Stimulated activated memory B cell treated with anti-CD40 and anti-IgM and Interleukin-4, amounts not matched to agents 10 μg/mL and 1 μg/mL and 100 μg/mL, for 72 hours (primary cell): Measurements from ENCODE around the gene ZBTB49.
A peak's percentile ranks its signal among the peaks of the same experiment; 100 is the strongest.

Source experiments
- ATAC-seq: fragments of 150-1000 bp; cut with Tn5 transposase; 2 replicates; pipeline ENCODE4 v1.10.0; 2021
- H3K27ac Mint-ChIP-seq: one replicate; pipeline ENCODE4 v1.8.0; 2022; ENCODE audit warnings: mild to moderate bottlenecking, mixed read lengths
- H3K27me3 Mint-ChIP-seq: one replicate; pipeline ENCODE4 v1.8.0; 2022; ENCODE audit warnings: mixed read lengths
- H3K36me3 Mint-ChIP-seq: one replicate; pipeline ENCODE4 v1.8.0; 2022; ENCODE audit warnings: mixed read lengths
- H3K4me1 Mint-ChIP-seq: one replicate; pipeline ENCODE4 v1.8.0; 2022; ENCODE audit warnings: mixed read lengths
- H3K4me3 Mint-ChIP-seq: one replicate; pipeline ENCODE4 v1.8.0; 2022; ENCODE audit warnings: mild to moderate bottlenecking, moderate library complexity, mixed read lengths
- H3K9me3 Mint-ChIP-seq: one replicate; pipeline ENCODE4 v1.8.0; 2022; ENCODE audit warnings: mixed read lengths

Gene ZBTB49

GRCh38 chr4:4268776-4269175 lies 21.3 kb upstream of the ZBTB49 start:
- Mint-ChIP-seq H3K27ac (no peak overlapping the region), H3K27me3 (no peaks in the 10 kb centered on the region), H3K4me1 (no peaks in the 10 kb centered on the region), H3K36me3 (peaks cover 69% of the 10 kb centered on the region), H3K4me3 (no peak overlapping the region), H3K9me3 (no peaks in the 10 kb centered on the region)
- ATAC-seq = no peak

- Mint-ChIP-seq H3K36me3 (peaks cover 73% of the 10 kb centered on the region), H3K27me3 (no peaks in the 10 kb centered on the region), H3K4me3 (no peak overlapping the region), H3K9me3 (no peaks in the 10 kb centered on the region), H3K27ac (no peak overlapping the region), H3K4me1 (no peaks in the 10 kb centered on the region)
- ATAC-seq = no peak
Measured at GRCh38 chr4:4269331-4269731, 20.7 kb upstream of the ZBTB49 start.

- Mint-ChIP-seq H3K9me3 (no peaks in the 10 kb centered on the region), H3K27ac (no peak overlapping the region), H3K36me3 (peaks cover 78% of the 10 kb centered on the region), H3K4me1 (no peaks in the 10 kb centered on the region), H3K4me3 (no peak overlapping the region), H3K27me3 (no peaks in the 10 kb centered on the region)
- ATAC-seq = no peak
Measured at GRCh38 chr4:4269856-4270255, 20.2 kb upstream of the ZBTB49 start.

- H3K4me3 Mint-ChIP-seq = no peak overlapping the region
- H3K27me3 Mint-ChIP-seq = no peaks in the 10 kb centered on the region
- H3K27ac Mint-ChIP-seq = no peak overlapping the region
- ATAC-seq = no peak
- no peaks in the 10 kb centered on the region for H3K4me1 Mint-ChIP-seq
- H3K36me3 Mint-ChIP-seq = peaks cover 83% of the 10 kb centered on the region
- no peaks in the 10 kb centered on the region for H3K9me3 Mint-ChIP-seq
Measured at GRCh38 chr4:4270529-4270928, 19.5 kb upstream of the ZBTB49 start.

- H3K4me3 Mint-ChIP-seq = no peak overlapping the region
- no peaks in the 10 kb centered on the region for H3K4me1 Mint-ChIP-seq
- H3K27ac Mint-ChIP-seq = no peak overlapping the region
- H3K36me3 Mint-ChIP-seq = peaks cover 78% of the 10 kb centered on the region
- H3K9me3 Mint-ChIP-seq = no peaks in the 10 kb centered on the region
- H3K27me3 Mint-ChIP-seq = no peaks in the 10 kb centered on the region
- ATAC-seq = no peak
Measured at GRCh38 chr4:4271912-4272311, 18.1 kb upstream of the ZBTB49 start.

- Mint-ChIP-seq H3K4me3 (no peak overlapping the region), H3K27me3 (no peaks in the 10 kb centered on the region), H3K9me3 (no peaks in the 10 kb centered on the region), H3K4me1 (no peaks in the 10 kb centered on the region), H3K36me3 (peaks cover 70% of the 10 kb centered on the region), H3K27ac (no peak overlapping the region)
- no peak for ATAC-seq
Measured at GRCh38 chr4:4274226-4274625, 15.8 kb upstream of the ZBTB49 start.

GRCh38 chr4:4277531-4277930 lies 12.5 kb upstream of the ZBTB49 start:
- H3K27me3 Mint-ChIP-seq = no peaks in the 10 kb centered on the region
- no peak overlapping the region for H3K4me3 Mint-ChIP-seq
- H3K9me3 Mint-ChIP-seq = no peaks in the 10 kb centered on the region
- no peak for ATAC-seq
- no peaks in the 10 kb centered on the region for H3K4me1 Mint-ChIP-seq
- H3K27ac Mint-ChIP-seq = peak overlapping the region; percentile 44
- H3K36me3 Mint-ChIP-seq = peaks cover 63% of the 10 kb centered on the region

- H3K27me3 Mint-ChIP-seq = no peaks in the 10 kb centered on the region
- no peak overlapping the region for H3K27ac Mint-ChIP-seq
Measured at GRCh38 chr4:4281787-4282186, 8.3 kb upstream of the ZBTB49 start.

GRCh38 chr4:4284827-4285618 lies 5.0 kb upstream of the ZBTB49 start:
- Mint-ChIP-seq H3K4me3 (no peak overlapping the region), H3K27ac (no peak overlapping the region), H3K9me3 (no peaks in the 10 kb centered on the region), H3K27me3 (no peaks in the 10 kb centered on the region), H3K4me1 (peaks cover 31% of the 10 kb centered on the region), H3K36me3 (peaks cover 37% of the 10 kb centered on the region)
- ATAC-seq = no peak

More at GRCh38 chr4:4281787-4282186, 8.3 kb upstream of the ZBTB49 start:
- Mint-ChIP-seq H3K4me3 (no peak overlapping the region), H3K9me3 (no peaks in the 10 kb centered on the region), H3K4me1 (no peaks in the 10 kb centered on the region), H3K36me3 (peaks cover 54% of the 10 kb centered on the region)
- no peak for ATAC-seq

GRCh38 chr4:4288098-4288497 lies 2.0 kb upstream of the ZBTB49 start:
- Mint-ChIP-seq H3K4me3 (no peak overlapping the region), H3K27ac (no peak overlapping the region), H3K36me3 (peaks cover 26% of the 10 kb centered on the region), H3K9me3 (no peaks in the 10 kb centered on the region), H3K27me3 (no peaks in the 10 kb centered on the region), H3K4me1 (peaks cover 43% of the 10 kb centered on the region)
- no peak for ATAC-seq

- Mint-ChIP-seq H3K27ac (peak overlapping the region; percentile 84), H3K4me3 (peak overlapping the region; percentile 93), H3K4me1 (peaks cover 48% of the 10 kb centered on the region), H3K36me3 (peaks cover 19% of the 10 kb centered on the region), H3K9me3 (no peaks in the 10 kb centered on the region), H3K27me3 (no peaks in the 10 kb centered on the region)
- ATAC-seq = no peak
Measured at GRCh38 chr4:4289055-4289454, 996 bp upstream of the ZBTB49 start.

GRCh38 chr4:4289597-4289940 lies 482 bp upstream of the ZBTB49 start:
- Mint-ChIP-seq H3K4me1 (peaks cover 48% of the 10 kb centered on the region), H3K4me3 (peak overlapping the region; percentile 93), H3K9me3 (no peaks in the 10 kb centered on the region), H3K36me3 (peaks cover 19% of the 10 kb centered on the region), H3K27ac (peak overlapping the region; percentile 84), H3K27me3 (no peaks in the 10 kb centered on the region)
- peak; percentile 15 for ATAC-seq

GRCh38 chr4:4293279-4293678 lies 3.2 kb downstream of the ZBTB49 start:
- no peaks in the 10 kb centered on the region for H3K27me3 Mint-ChIP-seq
- peaks cover 30% of the 10 kb centered on the region for H3K36me3 Mint-ChIP-seq
- ATAC-seq = no peak
- no peak overlapping the region for H3K4me3 Mint-ChIP-seq
- H3K27ac Mint-ChIP-seq = no peak overlapping the region
- H3K9me3 Mint-ChIP-seq = peaks cover 8% of the 10 kb centered on the region
- H3K4me1 Mint-ChIP-seq = peaks cover 48% of the 10 kb centered on the region

- H3K36me3 Mint-ChIP-seq = peaks cover 41% of the 10 kb centered on the region
- ATAC-seq = no peak
- no peak overlapping the region for H3K27ac Mint-ChIP-seq
- peaks cover 8% of the 10 kb centered on the region for H3K9me3 Mint-ChIP-seq
- peaks cover 20% of the 10 kb centered on the region for H3K4me1 Mint-ChIP-seq
- H3K4me3 Mint-ChIP-seq = no peak overlapping the region
- H3K27me3 Mint-ChIP-seq = no peaks in the 10 kb centered on the region
Measured at GRCh38 chr4:4296283-4296846, 6.3 kb downstream of the ZBTB49 start.

- Mint-ChIP-seq H3K9me3 (peaks cover 8% of the 10 kb centered on the region), H3K4me1 (peaks cover 13% of the 10 kb centered on the region), H3K4me3 (no peak overlapping the region), H3K36me3 (peaks cover 47% of the 10 kb centered on the region), H3K27me3 (no peaks in the 10 kb centered on the region), H3K27ac (no peak overlapping the region)
- no peak for ATAC-seq
Measured at GRCh38 chr4:4299006-4299405, 9.0 kb downstream of the ZBTB49 start.

GRCh38 chr4:4302001-4302400 lies 11.9 kb downstream of the ZBTB49 start:
- H3K36me3 Mint-ChIP-seq = peaks cover 33% of the 10 kb centered on the region
- no peak overlapping the region for H3K27ac Mint-ChIP-seq
- H3K4me3 Mint-ChIP-seq = no peak overlapping the region
- no peaks in the 10 kb centered on the region for H3K9me3 Mint-ChIP-seq
- ATAC-seq = no peak
- no peaks in the 10 kb centered on the region for H3K4me1 Mint-ChIP-seq
- no peaks in the 10 kb centered on the region for H3K27me3 Mint-ChIP-seq
